Ovary (tissue), 9 donors: ENCODE data around the gene CPOX. TPM values are rescaled to one million over a fixed set of nuclear protein-coding genes. Genes with fewer than 3 reads are reported as not detected.

Experiments used
- DNase-seq, 5 donors: peaks; one replicate each; pipeline ENCODE4 v3.0.0-alpha.2; 2019 to 2020
- H3K27ac ChIP-seq, 2 donors: fragments of 200-600 bp; one replicate each; pipeline versions ENCODE4 v1.5.1 to v1.8.0; 2019 to 2022
- H3K27me3 ChIP-seq: fragments of 200-600 bp; one replicate; pipeline ENCODE4 v1.8.0; 2022
- H3K36me3 ChIP-seq: fragments of 200-600 bp; sonication (generic); one replicate; pipeline ENCODE4 v1.5.1; 2019
- H3K4me1 ChIP-seq: one replicate; pipeline ENCODE4 v1.8.1; 2013; ENCODE audit warnings: mild to moderate bottlenecking, moderate library complexity; ENCODE audit not compliant: insufficient read depth
- H3K4me3 ChIP-seq: fragments of 200-600 bp; sonication (generic); one replicate; pipeline ENCODE4 v1.5.1; 2017
- H3K9me3 ChIP-seq, 2 donors: fragments of 200-600 bp in 1 of 2; sonication (generic) in 1 of 2; one replicate each; pipeline versions ENCODE4 v1.5.1 to v1.8.1; 2013 to 2019; ENCODE audit warnings: mild to moderate bottlenecking in 1 of 2, moderate library complexity in 1 of 2
- EP300 ChIP-seq: sonication (generic); formaldehyde crosslinking; IDR thresholded peaks from one replicate; pipeline ENCODE4 v1.6.1; 2017; ENCODE audit warnings: antibody characterized with exemption
- POLR2A ChIP-seq: fragments of 450-650 bp; IDR thresholded peaks from one replicate; pipeline ENCODE4 v1.6.1; 2017; ENCODE audit warnings: antibody characterized with exemption, mild to moderate bottlenecking, moderate library complexity
- WGBS, 3 donors: extraction: QIAGEN DNeasy Blood & Tissue Kit in 1 of 3; methylation state at CpG; one replicate each; pipeline versions ENCODE4 v1.1.5 to v1.1.7; 2013 to 2017; 5-methylcytosine and 5-hydroxymethylcytosine counted together
- intact Hi-C, 4 donors: fragments of 100-400 bp; cut with DNase I; formaldehyde crosslinking; loops; one replicate each; pipeline versions ENCODE4 v1.11.0 to v1.15.1; 2022 to 2023
- polyA plus RNA-seq, 2 donors: library from polyadenylated mRNA; stranded (reverse); fragments of 200-250 nt in 1 of 2; fragments of 350-450 nt in 1 of 2; fragmentation: Illumina TruSeq in 1 of 2; extraction: RNeasy Lipid Tissue Mini Kit (QIAGEN cat#74804) in 1 of 2; gene quantifications; one replicate each; pipeline ENCODE4 v1.2.3, GENCODE V29; 2013 to 2014
- total RNA-seq, 7 donors: library from RNA; depleted of rRNA in 2 of 7; stranded (reverse); fragments of >200 nt in 2 of 7; fragmentation: NEBNext Ultra II Directional in 3 of 7; extraction: Animal tissue kit (Norgen Biotek cat#: 25700) in 3 of 7; gene quantifications; one replicate each; pipeline versions ENCODE4 v1.1.0 to v1.2.4, GENCODE V29; 2016 to 2023
- TF ChIP-seq, protein P1 (sequence below), 3 donors: fragments of 450-650 bp in 2 of 3; fragments of 200-600 bp in 1 of 3; IDR thresholded peaks; one replicate each; pipeline versions ENCODE4 v1.5.1 to v1.8.0; 2016 to 2022; ENCODE audit warnings: antibody characterized with exemption in 3 of 3, mild to moderate bottlenecking in 1 of 3
- donor health status: DM: no; HTN: no; CAD: no; lungs with moderate emphysema.
- donor health status: DM: no; HTN: no; CAD: no.
- donor health status: Bipolar disorder and iron deficiency.
- donor health status: DM: yes; HTN: yes; CAD: no.
- donor health status: DM: no; HTN: no; CAD: no.
- donor health status: DM: yes; HTN: yes; CAD: no.

Gene CPOX
- total and polyA plus RNA-seq, 9 donors, result 10.6 to 19.9 (median 15.7) TPM

DNA sequence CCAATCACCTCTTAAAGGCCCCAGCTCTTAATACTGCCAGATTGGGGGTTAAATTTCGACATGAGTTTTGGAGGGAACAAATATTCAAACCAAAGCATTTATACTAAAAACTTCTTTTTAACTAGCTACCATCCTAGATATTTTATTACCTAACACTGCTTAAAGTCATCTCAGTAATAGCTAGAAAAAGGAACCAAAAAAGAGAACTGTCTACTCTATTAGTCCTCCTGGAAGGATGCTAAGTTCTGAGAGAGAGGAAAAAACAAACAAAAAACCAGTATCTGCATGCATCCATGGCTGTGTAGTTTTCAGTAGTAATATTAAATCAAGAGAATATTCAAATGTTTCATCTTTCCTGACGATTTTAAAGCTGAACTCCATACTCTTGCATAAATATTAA lies 5.8 kb downstream of the CPOX start:
- peaks cover 1% of the 10 kb centered on the region for H3K4me1 ChIP-seq
- H3K36me3 ChIP-seq, result no peaks in the 10 kb centered on the region
- no peak overlapping the region for H3K27ac ChIP-seq
- no peaks in the 10 kb centered on the region for H3K9me3 ChIP-seq
- WGBS, 3 donors, result 38 to 46% (median 41%) methylated on average over 2 of the region's 2 CpGs
- DNase-seq, result no peak
- no peak for TF ChIP-seq EP300
- TF ChIP-seq, protein P1, sequence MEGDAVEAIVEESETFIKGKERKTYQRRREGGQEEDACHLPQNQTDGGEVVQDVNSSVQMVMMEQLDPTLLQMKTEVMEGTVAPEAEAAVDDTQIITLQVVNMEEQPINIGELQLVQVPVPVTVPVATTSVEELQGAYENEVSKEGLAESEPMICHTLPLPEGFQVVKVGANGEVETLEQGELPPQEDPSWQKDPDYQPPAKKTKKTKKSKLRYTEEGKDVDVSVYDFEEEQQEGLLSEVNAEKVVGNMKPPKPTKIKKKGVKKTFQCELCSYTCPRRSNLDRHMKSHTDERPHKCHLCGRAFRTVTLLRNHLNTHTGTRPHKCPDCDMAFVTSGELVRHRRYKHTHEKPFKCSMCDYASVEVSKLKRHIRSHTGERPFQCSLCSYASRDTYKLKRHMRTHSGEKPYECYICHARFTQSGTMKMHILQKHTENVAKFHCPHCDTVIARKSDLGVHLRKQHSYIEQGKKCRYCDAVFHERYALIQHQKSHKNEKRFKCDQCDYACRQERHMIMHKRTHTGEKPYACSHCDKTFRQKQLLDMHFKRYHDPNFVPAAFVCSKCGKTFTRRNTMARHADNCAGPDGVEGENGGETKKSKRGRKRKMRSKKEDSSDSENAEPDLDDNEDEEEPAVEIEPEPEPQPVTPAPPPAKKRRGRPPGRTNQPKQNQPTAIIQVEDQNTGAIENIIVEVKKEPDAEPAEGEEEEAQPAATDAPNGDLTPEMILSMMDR (IDR thresholded peaks at IDR 0.05), result no peak
- TF ChIP-seq POLR2A, result no peak
- H3K4me3 ChIP-seq, result no peak overlapping the region
- H3K27me3 ChIP-seq, result no peaks in the 10 kb centered on the region
- intact Hi-C loops, result no loop called here

DNA sequence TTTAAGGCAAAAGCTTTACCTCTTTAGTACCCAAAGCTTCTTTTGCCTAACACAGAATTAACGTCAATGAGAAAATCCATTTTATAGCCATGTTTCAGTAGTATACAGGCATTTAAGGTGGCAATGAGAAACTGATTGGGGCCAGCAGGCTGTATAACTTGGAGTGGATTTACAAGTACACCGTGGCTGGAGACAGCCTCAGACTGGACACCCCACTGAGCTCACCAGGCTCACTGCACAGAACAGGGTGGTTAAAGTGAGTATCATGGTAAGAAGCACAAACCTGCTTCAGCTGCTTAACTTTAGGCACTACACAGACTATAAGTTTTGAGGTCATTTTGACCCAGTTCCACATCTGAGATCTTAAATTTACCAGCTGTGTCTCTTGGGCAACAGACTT lies 8.9 kb downstream of the CPOX start:
- Histone ChIP-seq H3K27me3 (no peaks in the 10 kb centered on the region), H3K4me1 (no peaks in the 10 kb centered on the region), H3K27ac (no peak overlapping the region), H3K4me3 (no peak overlapping the region), H3K36me3 (no peaks in the 10 kb centered on the region), H3K9me3 (no peaks in the 10 kb centered on the region)
- no peak for TF ChIP-seq POLR2A
- TF ChIP-seq, protein P1 (IDR thresholded peaks at IDR 0.05), result no peak
- intact Hi-C loops, result no loop called here
- WGBS, 3 donors, result 52 to 56% (median 52%) methylated on average over 2 of the region's 2 CpGs
- no peak for DNase-seq

DNA sequence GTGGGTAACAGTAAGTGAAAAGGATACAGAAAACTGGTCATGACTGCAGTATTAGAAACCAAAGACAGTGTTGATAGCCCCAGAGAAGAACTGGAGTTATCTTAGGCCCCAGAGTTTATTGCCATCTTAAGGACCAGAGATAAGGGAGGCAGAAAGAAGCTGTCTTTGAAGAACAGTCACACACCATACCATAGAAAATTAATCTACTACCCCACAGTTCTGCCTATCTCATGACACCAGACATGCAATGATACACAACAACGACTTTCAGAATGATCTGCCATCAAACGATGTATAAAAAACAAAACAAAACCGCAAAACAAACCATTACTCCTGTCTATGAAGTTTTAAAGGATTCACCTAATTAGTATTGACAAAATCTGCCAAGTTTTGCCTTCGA lies 9.6 kb downstream of the CPOX start:
- no peaks in the 10 kb centered on the region for H3K9me3 ChIP-seq
- no peak overlapping the region for H3K27ac ChIP-seq
- no peak overlapping the region for H3K4me3 ChIP-seq
- H3K4me1 ChIP-seq, result no peaks in the 10 kb centered on the region
- no peaks in the 10 kb centered on the region for H3K36me3 ChIP-seq
- no peak for DNase-seq
- whole genome bisulfite sequencing, 3 donors, result 76 to 93% (median 89%) methylated on average over 4 of the region's 4 CpGs
- intact Hi-C loops, result no loop called here
- no peaks in the 10 kb centered on the region for H3K27me3 ChIP-seq
- no peak for TF ChIP-seq EP300
- TF ChIP-seq, protein P1 (IDR thresholded peaks at IDR 0.05), result no peak
- no peak for TF ChIP-seq POLR2A

DNA sequence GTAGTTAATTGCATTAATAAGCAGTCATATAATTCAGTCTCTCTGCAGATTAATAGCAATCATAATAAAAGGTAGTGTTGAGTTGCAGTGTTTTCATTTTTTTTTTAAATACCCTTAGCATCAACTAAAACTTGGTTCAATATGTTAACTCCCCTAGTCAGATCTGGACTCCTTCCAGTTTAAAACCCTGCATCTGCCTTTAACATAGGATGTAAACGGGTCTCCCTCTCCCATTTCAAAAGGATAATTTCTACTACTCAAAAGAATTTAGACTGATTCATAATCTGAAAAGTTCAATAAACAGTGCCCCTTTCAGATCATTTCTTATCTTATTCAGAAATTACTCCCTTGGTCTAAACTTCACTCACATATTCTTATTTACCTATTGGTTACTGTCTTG lies 11.4 kb downstream of the CPOX start:
- Histone ChIP-seq H3K27me3 (no peaks in the 10 kb centered on the region), H3K4me1 (no peaks in the 10 kb centered on the region), H3K9me3 (no peaks in the 10 kb centered on the region), H3K4me3 (no peak overlapping the region), H3K27ac (no peak overlapping the region), H3K36me3 (no peaks in the 10 kb centered on the region)
- DNase-seq, result no peak
- intact Hi-C loops, result no loop called here
- WGBS, 3 donors, result 93 to 98% (median 95%) methylated on average over 1 of the region's 1 CpG
- TF ChIP-seq, protein P1 (IDR thresholded peaks at IDR 0.05), result no peak
- TF ChIP-seq EP300 (no peak), POLR2A (no peak)

DNA sequence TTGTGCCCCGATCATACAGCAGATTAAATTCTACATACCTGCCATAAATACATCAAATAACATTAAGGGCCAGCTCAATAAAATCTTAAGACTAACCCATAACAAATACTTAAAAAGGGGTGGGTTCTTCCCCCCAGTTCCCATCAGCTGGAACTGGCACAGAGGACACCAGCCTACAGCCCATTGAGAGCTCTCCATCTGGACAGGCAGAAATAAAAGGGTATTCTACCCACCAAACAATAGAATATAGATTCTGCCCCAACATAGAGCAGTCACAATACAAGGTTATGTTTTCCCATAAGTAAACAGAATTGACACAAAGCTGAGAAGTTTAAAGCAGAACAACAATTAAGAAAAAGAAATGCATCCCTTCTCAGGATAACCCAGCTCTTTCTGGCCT lies 11.9 kb downstream of the CPOX start:
- Histone ChIP-seq H3K27ac (no peak overlapping the region), H3K4me3 (no peak overlapping the region), H3K36me3 (no peaks in the 10 kb centered on the region), H3K9me3 (no peaks in the 10 kb centered on the region), H3K27me3 (no peaks in the 10 kb centered on the region), H3K4me1 (no peaks in the 10 kb centered on the region)
- intact Hi-C loops, result no loop called here
- TF ChIP-seq POLR2A (no peak), EP300 (no peak)
- TF ChIP-seq, protein P1 (IDR thresholded peaks at IDR 0.05), result no peak
- 94 to 100% (median 97%) methylated on average over 1 of the region's 1 CpG for WGBS, 3 donors
- no peak for DNase-seq
